Measurements from ENCODE around the gene GPATCH3.
"Not testable (repeated sequence)": the region's sequence is repeated elsewhere in the genome, so short reads cannot be mapped to it uniquely, and the experiment has no call there.

The GPATCH3 gene, protein sequence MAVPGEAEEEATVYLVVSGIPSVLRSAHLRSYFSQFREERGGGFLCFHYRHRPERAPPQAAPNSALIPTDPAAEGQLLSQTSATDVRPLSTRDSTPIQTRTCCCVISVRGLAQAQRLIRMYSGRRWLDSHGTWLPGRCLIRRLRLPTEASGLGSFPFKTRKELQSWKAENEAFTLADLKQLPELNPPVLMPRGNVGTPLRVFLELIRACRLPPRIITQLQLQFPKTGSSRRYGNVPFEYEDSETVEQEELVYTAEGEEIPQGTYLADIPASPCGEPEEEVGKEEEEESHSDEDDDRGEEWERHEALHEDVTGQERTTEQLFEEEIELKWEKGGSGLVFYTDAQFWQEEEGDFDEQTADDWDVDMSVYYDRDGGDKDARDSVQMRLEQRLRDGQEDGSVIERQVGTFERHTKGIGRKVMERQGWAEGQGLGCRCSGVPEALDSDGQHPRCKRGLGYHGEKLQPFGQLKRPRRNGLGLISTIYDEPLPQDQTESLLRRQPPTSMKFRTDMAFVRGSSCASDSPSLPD

DNA sequence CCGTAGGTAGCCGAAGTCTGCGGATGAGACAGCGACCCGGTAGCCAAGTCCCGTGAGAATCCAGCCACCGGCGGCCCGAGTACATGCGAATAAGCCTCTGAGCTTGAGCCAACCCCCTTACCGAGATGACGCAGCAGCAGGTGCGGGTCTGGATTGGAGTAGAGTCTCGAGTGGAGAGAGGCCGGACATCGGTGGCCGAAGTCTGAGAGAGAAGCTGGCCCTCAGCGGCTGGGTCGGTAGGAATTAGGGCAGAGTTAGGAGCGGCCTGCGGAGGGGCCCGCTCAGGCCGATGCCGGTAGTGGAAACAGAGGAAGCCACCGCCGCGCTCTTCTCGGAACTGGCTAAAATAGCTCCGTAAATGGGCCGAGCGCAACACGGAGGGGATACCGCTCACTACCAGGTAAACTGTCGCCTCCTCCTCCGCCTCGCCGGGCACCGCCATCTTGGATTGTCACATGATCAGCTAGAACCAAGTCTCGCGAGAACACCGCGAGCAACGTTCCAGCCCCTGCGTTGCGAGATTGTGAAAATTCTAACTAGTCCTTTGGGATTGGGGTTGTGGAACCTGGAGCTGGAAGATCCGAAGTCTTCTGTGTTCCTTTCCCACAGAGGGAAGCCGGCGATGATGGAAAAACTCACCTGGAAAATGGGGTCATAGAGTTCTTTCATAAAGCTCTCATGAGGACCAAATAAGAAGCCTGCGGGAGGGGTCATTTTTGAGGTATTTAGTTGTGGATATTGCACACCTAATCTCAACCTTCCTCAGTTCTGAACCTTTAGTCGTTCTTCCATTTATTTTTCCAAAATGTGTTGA is at the start of gene GPATCH3:
TSS of gene GPATCH3 (minus strand) at position 467 of the 814 bp plus-strand sequence. CDS start at position 442, 25 bp downstream.
- DNase-seq: peak; percentile 93

DNA sequence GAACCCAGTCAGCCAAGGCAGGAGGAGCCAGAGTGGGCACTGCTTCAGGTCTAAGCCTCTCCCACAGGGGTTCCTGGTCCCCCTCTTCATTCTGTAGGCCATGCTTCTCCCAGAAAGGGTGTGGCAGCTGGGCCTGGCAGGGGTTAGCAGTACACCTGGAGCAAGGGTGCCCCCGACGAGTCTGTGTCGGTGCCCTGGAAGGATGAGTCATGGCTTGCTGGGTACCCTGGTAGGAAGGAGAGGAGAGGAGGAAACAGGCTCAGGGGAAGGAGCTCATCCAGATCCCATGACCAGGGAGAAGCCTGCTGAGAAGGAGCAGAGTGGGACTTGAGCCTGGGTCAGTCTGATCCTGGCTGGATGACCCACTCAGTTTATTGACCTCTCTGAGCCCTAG is 49.7 kb upstream of the GPATCH3 start:
- DNase-seq: peak; percentile 7

DNA sequence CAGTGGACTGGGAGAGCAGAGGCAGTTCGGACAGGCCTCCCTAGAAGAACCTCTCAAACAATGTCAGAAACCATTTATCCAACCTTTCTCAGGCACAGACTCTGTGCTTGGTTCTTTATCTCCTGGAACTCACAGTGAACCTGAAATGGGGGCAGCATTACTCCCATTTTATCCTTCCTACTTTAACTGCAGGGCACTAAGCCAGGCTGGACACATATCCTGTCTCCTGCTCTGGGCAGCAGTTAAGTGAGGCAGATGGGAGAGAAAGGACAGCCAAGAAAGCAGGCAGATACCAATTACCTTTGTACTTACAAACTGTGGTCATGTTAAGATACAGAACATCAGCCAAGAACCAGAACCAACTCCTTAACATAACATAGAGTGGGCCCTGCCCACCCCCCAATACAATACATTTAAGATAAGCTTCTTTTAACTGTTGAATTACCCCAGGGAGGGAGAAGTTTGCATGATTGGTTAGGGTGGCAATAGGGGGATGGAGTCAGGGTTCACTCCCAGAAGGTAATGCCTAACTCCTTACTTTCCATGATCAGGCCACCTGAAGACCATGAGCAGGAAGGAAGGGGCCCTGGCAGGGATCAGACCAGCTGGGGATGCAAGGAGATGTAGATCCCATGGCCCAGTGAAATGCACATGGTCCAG is 49.1 kb upstream of the GPATCH3 start:
- no peak for DNase-seq

DNA sequence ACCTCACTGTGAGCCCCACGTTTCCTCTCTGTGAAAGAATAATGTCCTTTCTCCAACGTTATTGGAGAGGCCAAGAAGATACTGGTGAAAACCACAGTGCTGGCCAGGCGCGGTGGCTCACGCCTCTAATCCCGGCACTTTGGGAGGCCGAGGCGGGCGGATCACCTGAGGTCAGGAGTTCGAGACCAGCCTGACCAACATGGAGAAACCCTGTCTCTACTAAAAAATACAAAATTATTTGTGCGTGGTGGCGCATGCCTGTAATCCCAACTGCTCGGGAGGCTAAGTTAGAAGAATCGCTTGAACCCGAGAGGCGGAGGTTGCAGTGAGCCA is 48.4 kb upstream of the GPATCH3 start:
- not testable (repeated sequence) for DNase-seq

DNA sequence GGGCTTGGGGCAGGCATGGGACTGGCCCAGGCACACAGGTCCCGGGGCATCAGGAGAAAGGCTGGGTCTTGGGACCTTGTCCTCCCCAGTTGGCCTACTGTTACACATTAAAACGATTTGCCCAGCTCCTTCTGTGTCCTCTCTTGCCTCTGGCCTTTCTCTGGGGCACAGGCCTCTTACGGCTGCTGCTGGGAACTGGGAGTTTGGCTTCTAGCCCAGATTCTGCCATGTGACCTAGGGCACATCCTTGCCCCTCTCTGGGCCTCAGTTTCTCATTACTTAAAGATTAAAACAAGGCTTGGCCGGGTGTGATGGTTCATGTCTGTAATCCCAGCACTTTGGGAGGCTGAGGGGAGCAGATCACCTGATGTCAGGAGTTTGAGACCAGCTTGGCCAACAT is 46.0 kb upstream of the GPATCH3 start:
- no peak for DNase-seq

DNA sequence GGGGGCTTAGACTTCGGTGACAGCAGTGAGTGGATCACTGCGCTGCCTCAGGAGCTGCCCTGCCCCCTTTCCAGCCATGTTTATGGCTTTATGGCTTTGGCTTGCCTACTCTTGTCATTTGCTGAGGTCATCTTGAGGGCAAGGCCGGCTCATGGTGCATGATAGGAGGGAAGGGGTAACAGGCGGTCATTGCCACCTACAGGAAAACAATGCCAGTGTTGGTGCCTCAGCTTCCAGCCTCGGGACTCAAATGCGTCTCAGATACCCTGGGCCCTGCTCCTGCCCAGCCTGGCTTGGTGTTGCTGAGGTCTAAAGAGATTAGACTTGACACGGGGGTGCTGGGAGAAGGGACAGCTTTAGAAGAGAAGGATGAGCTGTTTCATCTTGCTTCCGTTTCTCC is 45.5 kb upstream of the GPATCH3 start:
- no peak for DNase-seq

DNA sequence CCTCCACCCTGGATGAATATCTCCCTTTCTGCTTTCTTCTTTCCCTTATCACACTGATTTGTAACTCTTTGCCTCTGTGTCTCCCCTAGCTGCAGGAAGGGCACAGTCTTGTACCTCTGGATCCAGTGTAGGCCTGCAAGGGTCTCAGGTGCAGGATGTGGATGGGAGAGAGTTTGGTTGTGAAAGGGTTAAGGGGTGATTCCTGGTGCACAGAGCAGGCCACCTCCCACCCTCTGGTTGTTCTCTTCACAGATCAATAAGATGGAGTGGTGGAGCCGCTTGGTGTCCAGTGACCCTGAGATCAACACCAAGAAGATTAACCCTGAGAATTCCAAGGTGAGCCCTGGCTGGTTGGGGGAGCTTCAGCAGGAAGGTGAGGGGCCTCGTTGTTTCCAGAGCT is 44.9 kb upstream of the GPATCH3 start:
- DNase-seq: no peak

DNA sequence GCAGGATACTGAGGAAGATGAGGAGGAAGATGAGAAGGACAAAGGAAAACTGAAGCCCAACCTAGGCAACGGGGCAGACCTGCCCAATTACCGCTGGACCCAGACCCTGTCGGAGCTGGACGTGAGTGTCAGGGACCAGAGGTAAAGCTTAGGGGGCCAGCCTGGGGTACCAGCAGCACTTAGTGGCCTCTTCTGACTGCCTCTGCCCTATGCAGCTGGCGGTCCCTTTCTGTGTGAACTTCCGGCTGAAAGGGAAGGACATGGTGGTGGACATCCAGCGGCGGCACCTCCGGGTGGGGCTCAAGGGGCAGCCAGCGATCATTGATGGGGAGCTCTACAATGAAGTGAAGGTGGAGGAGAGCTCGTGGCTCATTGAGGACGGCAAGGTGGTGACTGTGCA is 42.4 kb upstream of the GPATCH3 start:
- no peak for DNase-seq

DNA sequence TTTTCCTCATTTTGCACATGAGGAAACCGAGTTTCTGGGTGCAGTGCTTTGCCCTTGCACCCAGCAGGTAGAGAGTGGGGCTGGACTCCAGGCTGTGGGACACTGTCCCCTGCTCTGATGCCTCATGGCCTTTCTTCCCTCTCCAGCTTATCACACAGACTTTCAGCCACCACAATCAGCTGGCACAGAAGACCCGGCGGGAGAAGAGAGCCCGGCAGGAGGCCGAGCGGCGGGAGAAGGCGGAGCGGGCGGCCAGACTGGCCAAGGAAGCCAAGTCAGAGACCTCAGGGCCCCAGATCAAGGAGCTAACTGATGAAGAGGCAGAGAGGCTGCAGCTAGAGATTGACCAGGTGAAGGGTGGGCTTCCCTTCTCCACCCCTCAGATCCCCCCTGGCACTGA is 41.0 kb upstream of the GPATCH3 start:
- no peak for DNase-seq

DNA sequence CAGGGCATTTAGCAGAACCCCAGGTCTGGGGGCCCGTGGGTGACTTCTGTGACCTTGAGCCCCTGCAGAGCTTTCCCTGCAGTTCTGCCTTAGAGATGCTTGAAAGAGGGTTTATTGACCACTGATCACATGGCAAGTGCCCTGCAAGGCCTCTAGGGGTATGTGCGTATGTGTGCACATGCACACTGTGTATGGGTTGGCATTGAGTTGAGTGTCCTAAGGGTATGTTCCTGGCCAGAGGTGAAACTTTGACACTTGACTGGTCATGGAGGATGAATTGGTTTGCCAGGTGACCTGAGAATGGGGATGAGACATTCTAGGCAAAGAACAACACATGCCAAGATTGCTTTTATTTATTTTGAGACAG is 38.4 kb upstream of the GPATCH3 start:
- no peak for DNase-seq

DNA sequence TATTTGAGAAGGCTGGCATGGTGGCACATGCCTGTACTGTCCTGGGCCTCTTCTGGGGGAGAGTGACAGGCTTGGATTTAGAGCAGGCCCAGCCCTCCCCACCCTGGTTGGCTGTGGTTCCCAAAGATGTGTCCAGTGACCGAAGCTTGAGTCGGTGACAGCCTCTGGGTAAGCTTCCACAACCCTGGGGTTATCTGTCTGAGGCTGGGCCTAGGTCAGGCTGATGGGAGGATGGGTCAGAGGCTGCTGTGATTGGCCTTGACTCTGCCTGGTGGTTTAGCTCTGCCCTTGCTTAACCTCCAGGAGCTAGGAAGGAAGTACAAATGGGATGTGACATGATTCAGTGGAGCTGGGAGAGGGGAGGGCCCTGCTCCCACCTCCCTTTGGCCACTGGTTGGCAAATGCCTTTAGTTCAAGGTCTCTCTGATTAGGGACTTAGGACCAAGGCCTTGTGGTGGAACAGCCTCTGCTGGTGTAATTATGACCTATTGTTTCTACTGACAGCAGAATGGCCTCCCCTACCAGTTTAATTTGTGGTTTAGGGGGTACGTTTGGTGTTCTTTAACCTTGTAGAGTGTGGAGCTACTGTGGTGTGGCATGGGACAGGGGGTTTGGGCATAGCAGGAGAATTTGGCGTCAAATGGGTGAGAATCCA is 37.9 kb upstream of the GPATCH3 start:
- no peak for DNase-seq

DNA sequence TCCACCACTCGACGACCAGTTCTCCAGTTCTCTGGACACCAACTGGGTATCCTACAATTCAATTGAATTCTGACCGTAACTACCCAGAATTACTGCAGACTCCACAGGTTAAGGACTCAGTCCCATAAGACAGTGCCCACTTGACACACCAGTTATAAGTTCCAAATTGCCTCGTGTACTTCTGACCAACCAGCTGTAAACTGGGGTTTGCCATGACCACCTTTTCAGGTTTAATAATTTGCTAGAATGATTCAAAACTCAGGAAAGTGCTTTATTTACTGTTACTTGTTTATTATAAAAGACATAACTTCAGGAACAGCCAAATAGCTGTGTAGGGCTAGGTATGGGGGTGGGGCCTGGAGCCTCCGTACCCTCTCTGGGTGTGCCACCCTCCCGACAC is 36.6 kb upstream of the GPATCH3 start:
- DNase-seq: no peak

DNA sequence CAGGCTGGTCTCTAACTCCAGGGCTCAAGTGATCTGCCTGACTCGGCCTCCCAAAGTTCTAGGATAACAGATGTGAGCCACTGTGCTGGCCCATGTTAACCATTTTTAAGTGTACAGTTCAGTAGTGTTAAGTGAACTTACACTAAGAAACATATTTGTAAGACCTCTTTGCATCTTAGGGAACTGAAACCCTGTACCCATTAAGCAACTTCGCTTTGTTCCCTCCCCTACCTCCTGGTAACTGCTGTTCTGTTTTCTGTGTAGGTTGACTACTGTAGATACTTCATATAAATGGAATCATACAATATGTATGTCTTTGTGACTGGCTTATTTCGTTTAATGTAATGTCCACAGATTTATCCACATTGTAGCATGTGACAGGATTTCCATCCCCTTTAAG is 32.3 kb upstream of the GPATCH3 start:
- DNase-seq: no peak

DNA sequence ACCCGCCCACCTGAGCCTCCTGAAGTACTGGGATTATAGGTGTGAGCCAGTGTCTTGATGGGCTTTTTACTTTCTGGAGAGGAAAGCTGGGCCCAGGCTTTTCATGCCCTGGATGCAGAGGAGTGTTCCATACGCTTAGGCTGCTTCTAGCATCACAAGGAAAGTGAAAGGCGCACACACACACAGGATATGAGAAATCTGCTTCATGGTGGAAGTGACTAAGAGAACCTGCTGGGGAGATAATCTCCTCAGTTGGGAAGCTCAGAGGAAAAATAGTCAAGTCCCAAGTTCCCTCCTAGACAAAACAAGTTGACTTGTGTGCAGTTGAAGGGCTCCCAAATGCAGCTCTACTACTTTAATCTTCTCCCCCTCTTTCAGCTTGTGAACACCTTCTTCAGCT is 23.4 kb upstream of the GPATCH3 start:
- DNase-seq: no peak

DNA sequence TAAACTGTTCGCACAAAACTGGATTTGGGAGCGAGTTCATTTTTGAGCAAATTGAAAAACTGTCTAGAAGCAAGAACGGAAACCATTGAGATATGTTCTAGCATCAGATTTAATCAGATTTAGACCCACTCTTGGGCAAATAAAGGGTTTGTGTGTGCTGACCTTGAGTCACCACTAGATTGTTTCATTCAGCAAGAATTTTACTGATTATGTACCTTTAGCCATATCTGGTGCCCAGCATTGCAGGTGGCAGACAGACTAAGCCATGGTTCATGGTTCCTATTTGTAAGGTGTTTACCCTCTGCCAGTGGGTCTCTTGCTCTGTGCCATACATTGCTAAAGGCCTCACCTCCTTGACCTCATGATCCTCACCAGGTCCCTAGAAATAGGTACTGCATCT is 22.6 kb upstream of the GPATCH3 start:
- no peak for DNase-seq

DNA sequence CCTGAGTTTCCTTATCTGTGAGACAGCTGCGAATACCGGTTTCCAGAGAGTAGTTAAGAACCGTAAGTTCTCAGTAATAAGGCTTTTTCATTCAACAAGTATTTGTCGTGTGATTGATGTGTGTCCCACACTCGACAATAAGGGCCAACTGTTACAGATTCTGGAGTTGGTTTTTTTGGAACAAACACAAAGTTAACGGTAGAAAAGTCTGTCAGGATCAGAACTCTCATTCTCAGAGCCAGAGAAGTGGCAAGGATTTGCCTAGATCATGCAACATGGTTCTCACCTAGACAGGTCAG is 22.1 kb upstream of the GPATCH3 start:
- no peak for DNase-seq

DNA sequence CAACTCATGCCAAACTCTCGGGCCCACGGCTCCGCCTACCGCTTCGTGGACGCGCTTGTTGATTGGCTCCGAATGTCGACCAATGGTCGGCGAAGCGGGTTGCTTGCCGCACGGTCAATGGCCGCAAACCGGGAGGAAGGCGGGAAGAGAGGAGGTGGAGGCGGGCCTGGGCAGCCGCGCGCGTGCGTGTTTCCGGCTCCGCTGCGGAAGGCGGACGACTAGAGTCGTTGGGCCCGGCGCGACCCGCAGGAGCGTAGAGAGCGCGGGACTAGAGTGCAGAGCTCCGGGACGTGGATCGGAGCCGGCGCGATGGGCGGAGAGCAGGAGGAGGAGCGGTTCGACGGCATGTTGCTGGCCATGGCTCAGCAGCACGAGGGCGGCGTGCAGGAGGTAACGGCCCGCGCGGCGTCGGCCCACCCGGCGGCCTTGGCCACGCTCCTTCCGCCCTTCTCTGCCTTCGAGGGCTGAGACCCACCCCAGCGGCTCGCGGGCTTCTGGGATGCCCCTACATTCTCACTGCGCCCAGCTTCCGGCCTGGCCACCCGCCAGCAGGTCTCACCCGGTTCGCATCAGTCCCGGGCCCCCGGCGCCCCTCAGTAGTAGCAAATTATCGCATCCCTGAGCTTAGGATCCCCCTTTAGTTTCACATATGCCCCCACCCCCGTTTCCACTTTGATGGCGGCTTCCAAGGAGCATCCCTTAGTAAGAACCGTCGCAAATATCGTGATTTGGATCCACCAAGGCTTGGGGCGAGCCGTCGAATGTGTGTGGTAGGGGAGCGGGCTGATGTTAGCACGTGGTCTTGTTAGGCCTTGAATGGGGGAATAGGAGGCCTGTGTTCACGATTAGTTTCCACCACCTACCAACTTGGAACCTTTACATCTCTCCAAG is 21.5 kb upstream of the GPATCH3 start, which contains the start of gene NUDC:
TSS of gene NUDC (plus strand) at position 204 of the 891 bp plus-strand sequence. CDS start at position 310, 106 bp downstream.
- peak; percentile 95 for DNase-seq

DNA sequence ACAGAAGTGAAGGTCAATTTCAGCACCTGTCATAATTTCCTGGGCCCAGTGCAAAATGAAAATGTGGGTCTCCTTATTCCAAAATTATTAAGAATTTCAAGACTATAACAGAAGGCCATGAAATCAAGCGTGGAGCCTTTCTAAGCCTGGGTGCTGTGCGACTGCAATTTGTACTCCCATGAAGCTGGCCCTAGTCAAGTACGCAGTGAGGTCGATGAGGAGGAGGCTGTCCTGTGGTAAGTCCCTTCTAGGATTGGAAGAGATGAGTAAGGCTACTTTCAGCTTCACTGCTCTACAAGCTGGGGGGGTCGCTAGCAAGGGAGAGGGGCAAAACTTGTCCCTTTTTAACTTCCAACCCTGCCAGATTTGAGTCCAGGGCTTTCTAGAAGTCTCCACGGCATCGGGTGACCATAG is 20.9 kb upstream of the GPATCH3 start:
- DNase-seq: no peak

DNA sequence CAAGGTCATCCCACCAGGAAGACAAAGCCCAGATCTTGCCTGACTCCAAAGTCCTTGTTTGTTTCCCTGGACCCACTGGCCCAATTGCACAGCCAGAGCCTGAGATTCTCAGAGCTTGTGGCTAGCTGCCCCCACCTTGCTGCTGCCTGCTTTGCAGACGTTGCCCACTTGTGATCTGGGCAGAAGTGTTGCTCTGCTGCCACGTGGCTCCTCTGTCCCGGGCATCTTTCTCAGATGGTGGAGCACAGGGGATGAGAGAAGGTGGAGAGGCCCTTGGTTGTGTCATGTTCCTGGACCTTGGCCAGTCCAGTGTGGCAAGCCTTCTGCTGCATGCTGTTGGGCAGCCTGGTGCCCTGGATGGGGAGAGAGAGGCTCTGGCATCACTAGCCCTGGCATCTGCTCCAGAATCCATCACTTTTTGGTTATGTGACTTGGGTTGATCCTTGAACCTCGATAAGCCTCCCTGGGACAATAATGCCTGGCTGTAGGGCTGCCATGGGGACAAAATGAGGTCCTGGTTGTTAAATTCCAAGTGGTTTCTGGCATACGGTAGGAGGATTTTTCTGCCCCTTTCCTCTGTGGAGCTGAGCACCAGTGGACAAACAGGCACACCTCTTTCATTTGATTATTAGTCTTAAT is 15.1 kb upstream of the GPATCH3 start:
- no peak for DNase-seq

DNA sequence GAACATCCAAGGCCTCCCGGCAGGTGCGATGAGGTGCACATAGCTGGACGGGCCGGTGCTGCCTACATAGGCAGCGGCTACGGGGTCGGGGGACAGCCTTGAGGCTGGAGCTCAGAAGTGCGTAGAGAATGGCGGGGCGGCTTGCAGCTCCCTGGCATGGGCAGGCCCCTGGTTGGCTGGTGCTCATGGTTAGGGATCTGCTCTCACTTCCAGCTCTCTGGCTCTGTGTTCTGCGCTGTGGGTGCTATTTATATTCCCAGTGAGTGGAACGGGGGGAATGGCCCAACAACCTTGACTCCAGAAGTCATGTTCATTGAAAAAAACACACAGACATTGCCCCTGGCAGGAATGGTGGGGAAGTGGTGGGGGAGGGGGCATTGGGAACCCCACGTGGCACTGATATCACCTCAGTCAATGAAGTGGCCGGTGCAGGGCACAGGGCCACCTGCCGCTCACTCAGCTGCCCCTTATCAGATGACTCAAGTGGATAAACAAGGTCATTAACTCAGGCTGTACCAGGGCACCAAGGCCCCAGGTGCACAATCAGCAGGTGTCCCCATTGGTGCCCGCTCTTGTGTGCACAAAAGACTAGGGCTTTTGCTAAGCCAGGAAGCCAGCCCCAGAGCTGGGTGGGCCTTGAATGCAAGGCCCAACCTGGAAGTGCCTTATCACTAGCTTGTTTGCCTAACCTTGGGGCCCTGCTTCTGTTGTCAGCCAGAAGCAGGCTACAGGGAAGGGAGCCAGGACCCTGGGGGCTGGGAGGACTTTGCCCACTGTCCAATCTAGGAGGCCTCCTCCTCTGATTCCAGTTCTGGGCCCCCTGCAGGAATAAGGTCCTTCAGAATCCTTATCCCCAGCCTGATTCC is 13.7 kb upstream of the GPATCH3 start, which contains the start of gene NR0B2:
TSS of gene NR0B2 (minus strand) at position 222 of the 866 bp plus-strand sequence. CDS start at position 187, 35 bp downstream.
- DNase-seq: peak; percentile 92
